WTC11 (cell line): Measurements from ENCODE around the gene SFRP2. TPM values are rescaled to one million over a fixed set of nuclear protein-coding genes. Genes with fewer than 3 reads are reported as not detected.

Source experiments
- ATAC-seq: fragments of 200-7000 bp; cut with Tn5 transposase; 2 replicates; pipeline ENCODE4 v1.10.0; 2021; ENCODE audit warnings: mild to moderate bottlenecking, moderate library complexity
- CTCF ChIA-PET: fragments of 300-600 bp; sonication (Branson Sonifier 250); formaldehyde crosslinking; loops from one replicate; lab custom pipeline; 2021; ENCODE audit warnings: antibody characterized with exemption; lab: Charles Lee
- POLR2A ChIA-PET: fragments of 350-600 bp; sonication (Branson Sonifier 250); formaldehyde crosslinking; loops from one replicate; lab custom pipeline; 2021; ENCODE audit warnings: antibody characterized with exemption; lab: Charles Lee
- DNase-seq: peaks from one replicate; pipeline ENCODE4 v3.0.0; 2021; ENCODE audit warnings: low spot score
- H3K27ac Mint-ChIP-seq: 2 replicates; pipeline ENCODE4 v1.8.0; 2021; ENCODE audit warnings: mixed read lengths
- H3K27me3 Mint-ChIP-seq: 2 replicates; pipeline ENCODE4 v1.8.0; 2021; ENCODE audit warnings: low read depth, mild to moderate bottlenecking, moderate library complexity, mixed read lengths
- H3K36me3 Mint-ChIP-seq: 2 replicates; pipeline ENCODE4 v1.8.0; 2021; ENCODE audit warnings: mixed read lengths
- H3K4me1 Mint-ChIP-seq: 2 replicates; pipeline ENCODE4 v1.8.0; 2022; ENCODE audit warnings: mixed read lengths
- H3K4me3 Mint-ChIP-seq: 2 replicates; pipeline ENCODE4 v1.8.0; 2021; ENCODE audit warnings: mild to moderate bottlenecking, moderate library complexity, mixed read lengths
- H3K9me3 Mint-ChIP-seq: 2 replicates; pipeline ENCODE4 v1.8.0; 2021; ENCODE audit warnings: mixed read lengths
- ETV6 ChIP-seq: sonication (generic); formaldehyde crosslinking; IDR thresholded peaks from 2 replicates; pipeline ENCODE4 v1.8.1; 2022; ENCODE audit warnings: mild to moderate bottlenecking, missing genetic modification reagents
- FOXP4 ChIP-seq: sonication (generic); formaldehyde crosslinking; IDR thresholded peaks from 2 replicates; pipeline ENCODE4 v1.8.0; 2022; ENCODE audit warnings: mild to moderate bottlenecking, missing genetic modification reagents
- KAT7 ChIP-seq: sonication (generic); formaldehyde crosslinking; IDR thresholded peaks from 2 replicates; pipeline ENCODE4 v1.8.1; 2023; ENCODE audit warnings: missing genetic modification reagents, mild to moderate bottlenecking, borderline replicate concordance
- NFATC4 ChIP-seq: fragments of 250-450 bp; sonication (Bioruptor Pico); IDR thresholded peaks from 2 replicates; pipeline ENCODE4 v1.9.0; 2021; ENCODE audit warnings: mild to moderate bottlenecking
- NR2C2 ChIP-seq: sonication (generic); formaldehyde crosslinking; IDR thresholded peaks from 2 replicates; pipeline ENCODE4 v1.8.0; 2022; ENCODE audit warnings: mild to moderate bottlenecking, missing genetic modification reagents
- NR3C1 ChIP-seq: sonication (generic); formaldehyde crosslinking; conservative IDR thresholded peaks from 2 replicates; pipeline ENCODE4 v1.8.1; 2023; ENCODE audit warnings: low read depth, mild to moderate bottlenecking, missing genetic modification reagents
- OVOL2 ChIP-seq: fragments of 250-450 bp; sonication (Bioruptor Pico); IDR thresholded peaks from 2 replicates; pipeline ENCODE4 v1.9.0; 2021; ENCODE audit warnings: mild to moderate bottlenecking, borderline replicate concordance
- ZBTB21 ChIP-seq: sonication (generic); formaldehyde crosslinking; IDR thresholded peaks from 2 replicates; pipeline ENCODE4 v1.8.1; 2023; ENCODE audit warnings: mild to moderate bottlenecking, missing genetic modification reagents, borderline replicate concordance
- ZNF219 ChIP-seq: sonication (generic); formaldehyde crosslinking; IDR thresholded peaks from 2 replicates; pipeline ENCODE4 v1.8.0; 2023; ENCODE audit warnings: missing genetic modification reagents, mild to moderate bottlenecking, borderline replicate concordance
- ZNF232 ChIP-seq: sonication (generic); formaldehyde crosslinking; IDR thresholded peaks from 2 replicates; pipeline ENCODE4 v1.8.0; 2022; ENCODE audit warnings: mild to moderate bottlenecking, missing genetic modification reagents
- ZNF416 ChIP-seq: fragments of 250-450 bp; sonication (Bioruptor Pico); IDR thresholded peaks from 2 replicates; pipeline ENCODE4 v1.9.0; 2021; ENCODE audit warnings: mild to moderate bottlenecking, inconsistent platforms
- total RNA-seq: library from RNA; stranded (reverse); gene quantifications from 3 replicates; pipeline ENCODE4 v1.2.3, GENCODE V29; 2021
- TF ChIP-seq, protein P1 (sequence below): sonication (generic); formaldehyde crosslinking; IDR thresholded peaks from 2 replicates; pipeline ENCODE4 v1.8.0; 2022; ENCODE audit warnings: missing genetic modification reagents
- TF ChIP-seq, protein P2 (sequence below): sonication (generic); formaldehyde crosslinking; IDR thresholded peaks from 2 replicates; pipeline ENCODE4 v1.8.1; 2023; ENCODE audit warnings: mild to moderate bottlenecking, missing genetic modification reagents
- TF ChIP-seq, protein P3 (sequence below): fragments of 250-450 bp; sonication (Bioruptor Pico); IDR thresholded peaks from 2 replicates; pipeline ENCODE4 v1.9.0; 2021; ENCODE audit warnings: mild to moderate bottlenecking
- TF ChIP-seq, protein P4 (sequence below): sonication (generic); formaldehyde crosslinking; conservative IDR thresholded peaks from 2 replicates; pipeline ENCODE4 v1.8.1; 2023; ENCODE audit warnings: mild to moderate bottlenecking, low read depth, missing genetic modification reagents, moderate library complexity
- TF ChIP-seq, protein P5 (sequence below): sonication (generic); formaldehyde crosslinking; IDR thresholded peaks from 2 replicates; pipeline ENCODE4 v1.8.0; 2022; ENCODE audit warnings: mild to moderate bottlenecking, missing genetic modification reagents
- TF ChIP-seq, protein P6 (sequence below): sonication (generic); formaldehyde crosslinking; IDR thresholded peaks from 2 replicates; pipeline ENCODE4 v1.8.0; 2022; ENCODE audit warnings: mild to moderate bottlenecking, missing genetic modification reagents

Gene SFRP2
- total RNA-seq, 1 experiment from 2014 or later = 417 TPM

DNA sequence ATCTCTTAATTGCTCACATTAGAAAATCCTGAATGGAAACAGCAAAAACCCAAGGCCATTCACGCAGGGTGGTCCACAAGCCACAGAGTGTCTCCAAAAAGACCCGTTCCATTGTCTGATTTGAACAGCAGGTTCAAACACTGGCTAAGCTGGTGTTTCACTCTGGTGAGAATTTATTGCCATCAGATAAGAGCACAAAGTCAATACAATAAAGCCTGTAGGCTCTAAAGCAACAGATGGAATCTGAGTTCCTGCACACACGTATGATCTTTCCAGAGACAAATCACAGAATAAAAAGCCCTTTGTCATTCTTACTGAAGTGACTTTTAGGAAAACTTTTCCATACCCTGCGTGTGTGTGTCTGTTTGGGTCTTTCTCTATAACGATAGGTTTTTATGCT is 5.1 kb upstream of the SFRP2 start:
- peak overlapping the region; percentile 75 for H3K27ac Mint-ChIP-seq
- no peak for TF ChIP-seq NR3C1 (CRISPR knock-in tag)
- no peak for TF ChIP-seq KAT7 (CRISPR knock-in tag)
- TF ChIP-seq ZNF219 (CRISPR knock-in tag) = no peak
- TF ChIP-seq OVOL2 (CRISPR knock-in tag) = no peak
- TF ChIP-seq, protein P1, sequence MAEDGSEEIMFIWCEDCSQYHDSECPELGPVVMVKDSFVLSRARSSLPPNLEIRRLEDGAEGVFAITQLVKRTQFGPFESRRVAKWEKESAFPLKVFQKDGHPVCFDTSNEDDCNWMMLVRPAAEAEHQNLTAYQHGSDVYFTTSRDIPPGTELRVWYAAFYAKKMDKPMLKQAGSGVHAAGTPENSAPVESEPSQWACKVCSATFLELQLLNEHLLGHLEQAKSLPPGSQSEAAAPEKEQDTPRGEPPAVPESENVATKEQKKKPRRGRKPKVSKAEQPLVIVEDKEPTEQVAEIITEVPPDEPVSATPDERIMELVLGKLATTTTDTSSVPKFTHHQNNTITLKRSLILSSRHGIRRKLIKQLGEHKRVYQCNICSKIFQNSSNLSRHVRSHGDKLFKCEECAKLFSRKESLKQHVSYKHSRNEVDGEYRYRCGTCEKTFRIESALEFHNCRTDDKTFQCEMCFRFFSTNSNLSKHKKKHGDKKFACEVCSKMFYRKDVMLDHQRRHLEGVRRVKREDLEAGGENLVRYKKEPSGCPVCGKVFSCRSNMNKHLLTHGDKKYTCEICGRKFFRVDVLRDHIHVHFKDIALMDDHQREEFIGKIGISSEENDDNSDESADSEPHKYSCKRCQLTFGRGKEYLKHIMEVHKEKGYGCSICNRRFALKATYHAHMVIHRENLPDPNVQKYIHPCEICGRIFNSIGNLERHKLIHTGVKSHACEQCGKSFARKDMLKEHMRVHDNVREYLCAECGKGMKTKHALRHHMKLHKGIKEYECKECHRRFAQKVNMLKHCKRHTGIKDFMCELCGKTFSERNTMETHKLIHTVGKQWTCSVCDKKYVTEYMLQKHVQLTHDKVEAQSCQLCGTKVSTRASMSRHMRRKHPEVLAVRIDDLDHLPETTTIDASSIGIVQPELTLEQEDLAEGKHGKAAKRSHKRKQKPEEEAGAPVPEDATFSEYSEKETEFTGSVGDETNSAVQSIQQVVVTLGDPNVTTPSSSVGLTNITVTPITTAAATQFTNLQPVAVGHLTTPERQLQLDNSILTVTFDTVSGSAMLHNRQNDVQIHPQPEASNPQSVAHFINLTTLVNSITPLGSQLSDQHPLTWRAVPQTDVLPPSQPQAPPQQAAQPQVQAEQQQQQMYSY (CRISPR knock-in tag) = no peak
- no peak for TF ChIP-seq ETV6 (CRISPR knock-in tag)
- TF ChIP-seq FOXP4 = no peak
- TF ChIP-seq, protein P2, sequence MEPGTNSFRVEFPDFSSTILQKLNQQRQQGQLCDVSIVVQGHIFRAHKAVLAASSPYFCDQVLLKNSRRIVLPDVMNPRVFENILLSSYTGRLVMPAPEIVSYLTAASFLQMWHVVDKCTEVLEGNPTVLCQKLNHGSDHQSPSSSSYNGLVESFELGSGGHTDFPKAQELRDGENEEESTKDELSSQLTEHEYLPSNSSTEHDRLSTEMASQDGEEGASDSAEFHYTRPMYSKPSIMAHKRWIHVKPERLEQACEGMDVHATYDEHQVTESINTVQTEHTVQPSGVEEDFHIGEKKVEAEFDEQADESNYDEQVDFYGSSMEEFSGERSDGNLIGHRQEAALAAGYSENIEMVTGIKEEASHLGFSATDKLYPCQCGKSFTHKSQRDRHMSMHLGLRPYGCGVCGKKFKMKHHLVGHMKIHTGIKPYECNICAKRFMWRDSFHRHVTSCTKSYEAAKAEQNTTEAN (CRISPR knock-in tag) = no peak
- no peak for TF ChIP-seq NFATC4 (CRISPR knock-in tag)
- TF ChIP-seq, protein P3, sequence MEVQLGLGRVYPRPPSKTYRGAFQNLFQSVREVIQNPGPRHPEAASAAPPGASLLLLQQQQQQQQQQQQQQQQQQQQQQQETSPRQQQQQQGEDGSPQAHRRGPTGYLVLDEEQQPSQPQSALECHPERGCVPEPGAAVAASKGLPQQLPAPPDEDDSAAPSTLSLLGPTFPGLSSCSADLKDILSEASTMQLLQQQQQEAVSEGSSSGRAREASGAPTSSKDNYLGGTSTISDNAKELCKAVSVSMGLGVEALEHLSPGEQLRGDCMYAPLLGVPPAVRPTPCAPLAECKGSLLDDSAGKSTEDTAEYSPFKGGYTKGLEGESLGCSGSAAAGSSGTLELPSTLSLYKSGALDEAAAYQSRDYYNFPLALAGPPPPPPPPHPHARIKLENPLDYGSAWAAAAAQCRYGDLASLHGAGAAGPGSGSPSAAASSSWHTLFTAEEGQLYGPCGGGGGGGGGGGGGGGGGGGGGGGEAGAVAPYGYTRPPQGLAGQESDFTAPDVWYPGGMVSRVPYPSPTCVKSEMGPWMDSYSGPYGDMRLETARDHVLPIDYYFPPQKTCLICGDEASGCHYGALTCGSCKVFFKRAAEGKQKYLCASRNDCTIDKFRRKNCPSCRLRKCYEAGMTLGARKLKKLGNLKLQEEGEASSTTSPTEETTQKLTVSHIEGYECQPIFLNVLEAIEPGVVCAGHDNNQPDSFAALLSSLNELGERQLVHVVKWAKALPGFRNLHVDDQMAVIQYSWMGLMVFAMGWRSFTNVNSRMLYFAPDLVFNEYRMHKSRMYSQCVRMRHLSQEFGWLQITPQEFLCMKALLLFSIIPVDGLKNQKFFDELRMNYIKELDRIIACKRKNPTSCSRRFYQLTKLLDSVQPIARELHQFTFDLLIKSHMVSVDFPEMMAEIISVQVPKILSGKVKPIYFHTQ (CRISPR knock-in tag) = no peak
- TF ChIP-seq ZNF232 (CRISPR knock-in tag) = no peak
- no peak for TF ChIP-seq ZNF416 (CRISPR knock-in tag)
- TF ChIP-seq, protein P4, sequence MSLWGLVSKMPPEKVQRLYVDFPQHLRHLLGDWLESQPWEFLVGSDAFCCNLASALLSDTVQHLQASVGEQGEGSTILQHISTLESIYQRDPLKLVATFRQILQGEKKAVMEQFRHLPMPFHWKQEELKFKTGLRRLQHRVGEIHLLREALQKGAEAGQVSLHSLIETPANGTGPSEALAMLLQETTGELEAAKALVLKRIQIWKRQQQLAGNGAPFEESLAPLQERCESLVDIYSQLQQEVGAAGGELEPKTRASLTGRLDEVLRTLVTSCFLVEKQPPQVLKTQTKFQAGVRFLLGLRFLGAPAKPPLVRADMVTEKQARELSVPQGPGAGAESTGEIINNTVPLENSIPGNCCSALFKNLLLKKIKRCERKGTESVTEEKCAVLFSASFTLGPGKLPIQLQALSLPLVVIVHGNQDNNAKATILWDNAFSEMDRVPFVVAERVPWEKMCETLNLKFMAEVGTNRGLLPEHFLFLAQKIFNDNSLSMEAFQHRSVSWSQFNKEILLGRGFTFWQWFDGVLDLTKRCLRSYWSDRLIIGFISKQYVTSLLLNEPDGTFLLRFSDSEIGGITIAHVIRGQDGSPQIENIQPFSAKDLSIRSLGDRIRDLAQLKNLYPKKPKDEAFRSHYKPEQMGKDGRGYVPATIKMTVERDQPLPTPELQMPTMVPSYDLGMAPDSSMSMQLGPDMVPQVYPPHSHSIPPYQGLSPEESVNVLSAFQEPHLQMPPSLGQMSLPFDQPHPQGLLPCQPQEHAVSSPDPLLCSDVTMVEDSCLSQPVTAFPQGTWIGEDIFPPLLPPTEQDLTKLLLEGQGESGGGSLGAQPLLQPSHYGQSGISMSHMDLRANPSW (CRISPR knock-in tag) = no peak
- TF ChIP-seq, protein P5, sequence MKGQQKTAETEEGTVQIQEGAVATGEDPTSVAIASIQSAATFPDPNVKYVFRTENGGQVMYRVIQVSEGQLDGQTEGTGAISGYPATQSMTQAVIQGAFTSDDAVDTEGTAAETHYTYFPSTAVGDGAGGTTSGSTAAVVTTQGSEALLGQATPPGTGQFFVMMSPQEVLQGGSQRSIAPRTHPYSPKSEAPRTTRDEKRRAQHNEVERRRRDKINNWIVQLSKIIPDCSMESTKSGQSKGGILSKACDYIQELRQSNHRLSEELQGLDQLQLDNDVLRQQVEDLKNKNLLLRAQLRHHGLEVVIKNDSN (CRISPR knock-in tag) = no peak
- TF ChIP-seq ZBTB21 (CRISPR knock-in tag) = no peak
- TF ChIP-seq, protein P6, sequence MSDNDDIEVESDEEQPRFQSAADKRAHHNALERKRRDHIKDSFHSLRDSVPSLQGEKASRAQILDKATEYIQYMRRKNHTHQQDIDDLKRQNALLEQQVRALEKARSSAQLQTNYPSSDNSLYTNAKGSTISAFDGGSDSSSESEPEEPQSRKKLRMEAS (CRISPR knock-in tag) = no peak
- TF ChIP-seq NR2C2 (CRISPR knock-in tag) = no peak
- ChIA-PET CTCF (interaction anchor here (1.2 to 3.5 kb wide), 7 partner anchors 13 to 289 kb away, joined by 3 to 21 read pairs (median 9); no protein-coding TSS in a partner anchor), POLR2A (interaction anchor here (0.6 kb wide), 1 partner anchor 418 kb away, joined by 3 read pairs; no protein-coding TSS in a partner anchor)
- no peaks in the 10 kb centered on the region for H3K9me3 Mint-ChIP-seq
- H3K36me3 Mint-ChIP-seq = no peaks in the 10 kb centered on the region
- peak overlapping the region; percentile 84; the same call in 1 of the 2 replicates for H3K4me3 Mint-ChIP-seq
- ATAC-seq (no peak), DNase-seq (no peak)
- no peaks in the 10 kb centered on the region; the same call in 1 of the 2 replicates for H3K27me3 Mint-ChIP-seq
- H3K4me1 Mint-ChIP-seq = peaks cover 46% of the 10 kb centered on the region
